Islet of Langerhans (tissue), 1 donor: Measurements from ENCODE around the gene RRBP1.

Source experiments
- FAIRE-seq: peaks from one replicate; lab custom pipeline; 2011; peaks lifted over from hg19 to GRCh38; lab: Jason Lieb, UNC

Gene RRBP1

GRCh38 chr20:17620371-17621228, 61.4 kb downstream of the RRBP1 start:
- FAIRE-seq = no peak

- FAIRE-seq = no peak
These were observed 62.5 kb downstream of the RRBP1 start for GRCh38 chr20:17619351-17620093.

GRCh38 chr20:17618673-17619013, 63.4 kb downstream of the RRBP1 start:
- FAIRE-seq = no peak

GRCh38 chr20:17617868-17618672, 64.0 kb downstream of the RRBP1 start:
- no peak for FAIRE-seq

GRCh38 chr20:17617212-17617867, 64.7 kb downstream of the RRBP1 start:
- FAIRE-seq = no peak

- FAIRE-seq = no peak
These were observed 65.4 kb downstream of the RRBP1 start for GRCh38 chr20:17616480-17617211.

GRCh38 chr20:17615645-17616479, 66.2 kb downstream of the RRBP1 start:
- FAIRE-seq = no peak

GRCh38 chr20:17614812-17615644, 67.0 kb downstream of the RRBP1 start:
- FAIRE-seq = no peak

- no peak for FAIRE-seq
These were observed 67.7 kb downstream of the RRBP1 start for GRCh38 chr20:17614176-17614811.

- FAIRE-seq = no peak
These were observed 68.5 kb downstream of the RRBP1 start for GRCh38 chr20:17613328-17614175.

GRCh38 chr20:17612992-17613327, 69.1 kb downstream of the RRBP1 start:
- FAIRE-seq = no peak

GRCh38 chr20:17612287-17612991, 69.6 kb downstream of the RRBP1 start:
- no peak for FAIRE-seq

- FAIRE-seq = no peak
These were observed 70.3 kb downstream of the RRBP1 start for GRCh38 chr20:17611540-17612286.

- no peak for FAIRE-seq
These were observed 70.8 kb downstream of the RRBP1 start for GRCh38 chr20:17611290-17611539.

GRCh38 chr20:17610566-17611289, 71.3 kb downstream of the RRBP1 start:
- no peak for FAIRE-seq

- FAIRE-seq = no peak
These were observed 72.1 kb downstream of the RRBP1 start for GRCh38 chr20:17609811-17610377.
